HG03060 (cell line): ENCODE measurements around the gene ANKRD27.
"Not testable (repeated sequence)": the region's sequence is repeated elsewhere in the genome, so short reads cannot be mapped to it uniquely, and the experiment has no call there.

ENCODE experiments used
- ATAC-seq: cut with Tn5 transposase; IDR thresholded peaks from one replicate; pipeline ENCODE4 v1.9.1; 2021; ENCODE audit warnings: low read depth, moderate number of reproducible peaks; ENCODE audit not compliant: unreplicated experiment

ANKRD27 gene

GRCh38 chr19:32656379-32656778 is 18.6 kb downstream of the ANKRD27 start:
- not testable (repeated sequence) for ATAC-seq

GRCh38 chr19:32653599-32653915 is 21.4 kb downstream of the ANKRD27 start:
- ATAC-seq = no peak

GRCh38 chr19:32652894-32653598 is 21.9 kb downstream of the ANKRD27 start:
- ATAC-seq = no peak

GRCh38 chr19:32652331-32652730 is 22.6 kb downstream of the ANKRD27 start:
- ATAC-seq = not testable (repeated sequence)

- ATAC-seq = no peak
These were observed 23.2 kb downstream of the ANKRD27 start for GRCh38 chr19:32651729-32652140.

- no peak for ATAC-seq
These were observed 24.3 kb downstream of the ANKRD27 start for GRCh38 chr19:32650671-32651070.

- no peak for ATAC-seq
These were observed 25.2 kb downstream of the ANKRD27 start for GRCh38 chr19:32649751-32650150.

- ATAC-seq = no peak
These were observed 27.6 kb downstream of the ANKRD27 start for GRCh38 chr19:32647361-32647760.

- ATAC-seq = no peak
These were observed 28.4 kb downstream of the ANKRD27 start for GRCh38 chr19:32646556-32646955.

GRCh38 chr19:32642771-32643170 is 32.2 kb downstream of the ANKRD27 start:
- no peak for ATAC-seq

GRCh38 chr19:32638625-32639024 is 36.4 kb downstream of the ANKRD27 start:
- ATAC-seq = no peak

GRCh38 chr19:32637480-32637879 is 37.5 kb downstream of the ANKRD27 start:
- ATAC-seq = no peak

- ATAC-seq = no peak
These were observed 43.6 kb downstream of the ANKRD27 start for GRCh38 chr19:32631381-32631780.

GRCh38 chr19:32630338-32630737 is 44.6 kb downstream of the ANKRD27 start:
- no peak for ATAC-seq

- ATAC-seq = no peak
These were observed 47.2 kb downstream of the ANKRD27 start for GRCh38 chr19:32627714-32628270.

GRCh38 chr19:32626969-32627368 is 48.0 kb downstream of the ANKRD27 start:
- no peak for ATAC-seq

GRCh38 chr19:32624410-32624809 is 50.6 kb downstream of the ANKRD27 start:
- ATAC-seq = no peak

- ATAC-seq = no peak
These were observed 53.0 kb downstream of the ANKRD27 start for GRCh38 chr19:32622002-32622401.

- no peak for ATAC-seq
These were observed 55.8 kb downstream of the ANKRD27 start for GRCh38 chr19:32619051-32619685.

GRCh38 chr19:32615569-32615968 is 59.4 kb downstream of the ANKRD27 start:
- no peak for ATAC-seq

- ATAC-seq = no peak
These were observed 60.1 kb downstream of the ANKRD27 start for GRCh38 chr19:32614916-32615315.

- no peak for ATAC-seq
These were observed 62.0 kb downstream of the ANKRD27 start for GRCh38 chr19:32613008-32613407.
